Memory B cell (primary cell): ENCODE data around the gene C12orf43.

ENCODE experiments used
- ATAC-seq: fragments of 150-1000 bp; cut with Tn5 transposase; 2 replicates; pipeline ENCODE4 v1.10.0; 2021; ENCODE audit warnings: low read depth, mild to moderate bottlenecking, moderate library complexity
- DNase-seq, 2 donors: peaks; one replicate each; pipeline ENCODE4 v3.0.0; 2022; ENCODE audit warnings: low spot score in 2 of 2
- H3K27ac Mint-ChIP-seq: one replicate; pipeline ENCODE4 v1.8.0; 2022; ENCODE audit warnings: mild to moderate bottlenecking, moderate library complexity, mixed read lengths
- H3K27me3 Mint-ChIP-seq: one replicate; pipeline ENCODE4 v1.8.0; 2022; ENCODE audit warnings: mixed read lengths
- H3K36me3 Mint-ChIP-seq: one replicate; pipeline ENCODE4 v1.8.0; 2022; ENCODE audit warnings: mild to moderate bottlenecking, mixed read lengths
- H3K4me1 Mint-ChIP-seq: one replicate; pipeline ENCODE4 v1.8.0; 2022; ENCODE audit warnings: mixed read lengths
- H3K4me3 Mint-ChIP-seq: one replicate; pipeline ENCODE4 v1.8.0; 2022; ENCODE audit warnings: mild to moderate bottlenecking, moderate library complexity, mixed read lengths
- H3K9me3 Mint-ChIP-seq: one replicate; pipeline ENCODE4 v1.8.0; 2022; ENCODE audit warnings: mixed read lengths

C12orf43 gene

DNA sequence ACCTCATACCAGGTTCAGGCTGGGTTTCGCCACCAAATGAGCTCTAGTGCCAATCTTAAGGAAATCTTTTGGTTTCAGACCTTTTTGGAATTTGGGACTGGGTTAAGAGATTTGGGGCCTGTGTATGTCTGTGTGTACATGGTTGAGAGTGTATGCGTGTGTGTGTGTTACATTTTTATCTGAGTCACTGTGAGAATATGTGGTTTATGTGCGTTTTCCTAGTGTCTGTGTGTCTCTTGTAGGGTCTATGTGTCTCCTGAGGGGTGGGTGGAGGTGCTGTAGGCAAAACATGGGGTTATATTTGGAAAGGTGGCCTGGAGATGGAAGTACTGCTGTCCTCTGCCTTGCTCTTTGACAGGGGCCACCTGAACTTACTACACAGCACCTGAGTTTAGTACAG lies 17.9 kb downstream of the C12orf43 start:
- no peak overlapping the region for H3K27ac Mint-ChIP-seq
- H3K36me3 Mint-ChIP-seq, result peaks cover 6% of the 10 kb centered on the region
- DNase-seq (no peak), ATAC-seq (no peak)
- no peak overlapping the region for H3K4me3 Mint-ChIP-seq
- H3K27me3 Mint-ChIP-seq, result peaks cover 18% of the 10 kb centered on the region
- no peaks in the 10 kb centered on the region for H3K4me1 Mint-ChIP-seq
- peaks cover 13% of the 10 kb centered on the region for H3K9me3 Mint-ChIP-seq

DNA sequence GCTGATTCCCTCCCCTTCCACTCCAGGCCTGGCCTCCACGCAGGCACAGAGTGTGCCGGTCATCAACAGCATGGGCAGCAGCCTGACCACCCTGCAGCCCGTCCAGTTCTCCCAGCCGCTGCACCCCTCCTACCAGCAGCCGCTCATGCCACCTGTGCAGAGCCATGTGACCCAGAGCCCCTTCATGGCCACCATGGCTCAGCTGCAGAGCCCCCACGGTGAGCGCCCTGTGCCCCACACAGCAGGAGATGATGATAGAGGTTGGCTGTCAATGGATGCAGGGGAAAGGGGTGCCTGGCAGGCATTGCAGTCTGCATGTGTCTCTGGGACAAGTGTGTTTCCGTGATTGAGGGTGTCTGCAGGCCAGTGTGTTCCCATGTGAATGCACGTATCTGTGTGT lies 18.8 kb downstream of the C12orf43 start:
- Mint-ChIP-seq H3K4me1 (no peaks in the 10 kb centered on the region), H3K36me3 (peaks cover 6% of the 10 kb centered on the region), H3K9me3 (peaks cover 13% of the 10 kb centered on the region), H3K27ac (no peak overlapping the region), H3K4me3 (no peak overlapping the region), H3K27me3 (peaks cover 18% of the 10 kb centered on the region)
- ATAC-seq (no peak), DNase-seq (no peak)

GRCh38 chr12:120996133-120996746 lies 20.0 kb downstream of the C12orf43 start:
- peaks cover 6% of the 10 kb centered on the region for H3K36me3 Mint-ChIP-seq
- peaks cover 13% of the 10 kb centered on the region for H3K9me3 Mint-ChIP-seq
- no peak overlapping the region for H3K27ac Mint-ChIP-seq
- H3K4me3 Mint-ChIP-seq, result no peak overlapping the region
- ATAC-seq, result no peak
- peaks cover 18% of the 10 kb centered on the region for H3K27me3 Mint-ChIP-seq
- no peak for DNase-seq
- H3K4me1 Mint-ChIP-seq, result no peaks in the 10 kb centered on the region

GRCh38 chr12:120994589-120995337 lies 21.5 kb downstream of the C12orf43 start:
- Mint-ChIP-seq H3K4me1 (no peaks in the 10 kb centered on the region), H3K27ac (no peak overlapping the region), H3K9me3 (peaks cover 13% of the 10 kb centered on the region), H3K4me3 (no peak overlapping the region), H3K36me3 (peaks cover 6% of the 10 kb centered on the region), H3K27me3 (peaks cover 18% of the 10 kb centered on the region)
- DNase-seq (no peak), ATAC-seq (no peak)

GRCh38 chr12:120994059-120994458 lies 22.2 kb downstream of the C12orf43 start:
- Mint-ChIP-seq H3K36me3 (peaks cover 6% of the 10 kb centered on the region), H3K4me3 (no peak overlapping the region), H3K27ac (no peak overlapping the region), H3K9me3 (peaks cover 13% of the 10 kb centered on the region), H3K4me1 (no peaks in the 10 kb centered on the region), H3K27me3 (peaks cover 18% of the 10 kb centered on the region)
- DNase-seq (no peak), ATAC-seq (no peak)

GRCh38 chr12:120993496-120993895 lies 22.8 kb downstream of the C12orf43 start:
- H3K27ac Mint-ChIP-seq, result no peak overlapping the region
- peaks cover 6% of the 10 kb centered on the region for H3K36me3 Mint-ChIP-seq
- no peak for DNase-seq
- ATAC-seq, result no peak
- H3K9me3 Mint-ChIP-seq, result peaks cover 13% of the 10 kb centered on the region
- no peaks in the 10 kb centered on the region for H3K4me1 Mint-ChIP-seq
- H3K27me3 Mint-ChIP-seq, result peaks cover 20% of the 10 kb centered on the region
- no peak overlapping the region for H3K4me3 Mint-ChIP-seq

- Mint-ChIP-seq H3K4me3 (no peak overlapping the region), H3K27ac (no peak overlapping the region), H3K4me1 (no peaks in the 10 kb centered on the region), H3K36me3 (peaks cover 8% of the 10 kb centered on the region), H3K27me3 (peaks cover 24% of the 10 kb centered on the region), H3K9me3 (peaks cover 16% of the 10 kb centered on the region)
- ATAC-seq (no peak), DNase-seq (no peak)
Observed at GRCh38 chr12:120992989-120993388, 23.3 kb downstream of the C12orf43 start.

DNA sequence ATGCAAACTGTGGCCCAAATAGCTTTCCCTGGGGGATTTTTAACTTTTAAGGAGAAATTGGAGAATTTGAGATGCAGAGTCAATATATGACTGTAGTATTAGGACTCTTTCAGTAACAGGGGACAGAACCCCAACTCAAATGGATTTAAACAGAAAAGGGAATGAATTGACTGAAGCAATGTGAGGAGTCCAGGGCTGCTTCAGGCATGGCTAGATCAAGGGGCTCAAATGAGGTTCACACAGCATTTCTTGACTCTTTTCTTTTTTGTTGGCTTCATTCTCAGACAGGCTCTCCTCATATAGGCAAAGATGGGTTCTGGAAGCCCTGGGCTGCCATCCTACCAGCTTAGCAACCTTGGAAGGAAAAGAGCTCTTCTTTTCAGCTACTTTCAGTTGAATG lies 24.3 kb downstream of the C12orf43 start:
- H3K27ac Mint-ChIP-seq, result no peak overlapping the region
- H3K9me3 Mint-ChIP-seq, result peaks cover 16% of the 10 kb centered on the region
- H3K27me3 Mint-ChIP-seq, result peaks cover 25% of the 10 kb centered on the region
- ATAC-seq, result no peak
- peaks cover 8% of the 10 kb centered on the region for H3K36me3 Mint-ChIP-seq
- DNase-seq, result no peak
- no peaks in the 10 kb centered on the region for H3K4me1 Mint-ChIP-seq
- H3K4me3 Mint-ChIP-seq, result no peak overlapping the region

GRCh38 chr12:120990487-120991055 lies 25.7 kb downstream of the C12orf43 start:
- Mint-ChIP-seq H3K9me3 (peaks cover 14% of the 10 kb centered on the region), H3K4me1 (no peaks in the 10 kb centered on the region), H3K27me3 (peaks cover 23% of the 10 kb centered on the region), H3K4me3 (no peak overlapping the region), H3K36me3 (peaks cover 6% of the 10 kb centered on the region), H3K27ac (no peak overlapping the region)
- DNase-seq, result no peak
- no peak for ATAC-seq

GRCh38 chr12:120989687-120990086 lies 26.6 kb downstream of the C12orf43 start:
- peaks cover 2% of the 10 kb centered on the region for H3K36me3 Mint-ChIP-seq
- H3K27ac Mint-ChIP-seq, result no peak overlapping the region
- H3K4me3 Mint-ChIP-seq, result no peak overlapping the region
- H3K27me3 Mint-ChIP-seq, result peaks cover 14% of the 10 kb centered on the region
- H3K4me1 Mint-ChIP-seq, result no peaks in the 10 kb centered on the region
- DNase-seq (no peak), ATAC-seq (no peak)
- H3K9me3 Mint-ChIP-seq, result peaks cover 5% of the 10 kb centered on the region

DNA sequence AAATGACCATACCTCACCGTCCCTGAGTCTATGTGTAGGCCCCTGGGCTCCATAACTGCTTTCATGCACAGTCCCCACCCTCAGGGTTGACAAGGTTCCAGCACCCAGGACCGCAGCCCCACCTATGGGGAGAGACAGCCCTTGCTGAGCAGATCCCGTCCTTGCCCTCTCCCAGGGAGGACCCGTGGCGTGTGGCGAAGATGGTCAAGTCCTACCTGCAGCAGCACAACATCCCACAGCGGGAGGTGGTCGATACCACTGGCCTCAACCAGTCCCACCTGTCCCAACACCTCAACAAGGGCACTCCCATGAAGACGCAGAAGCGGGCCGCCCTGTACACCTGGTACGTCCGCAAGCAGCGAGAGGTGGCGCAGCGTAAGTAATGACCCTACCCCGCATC lies 27.6 kb downstream of the C12orf43 start:
- no peak for DNase-seq
- H3K27ac Mint-ChIP-seq, result no peak overlapping the region
- ATAC-seq, result no peak
- H3K9me3 Mint-ChIP-seq, result peaks cover 3% of the 10 kb centered on the region
- peaks cover 3% of the 10 kb centered on the region for H3K4me1 Mint-ChIP-seq
- peaks cover 2% of the 10 kb centered on the region for H3K36me3 Mint-ChIP-seq
- peaks cover 15% of the 10 kb centered on the region for H3K27me3 Mint-ChIP-seq
- no peak overlapping the region for H3K4me3 Mint-ChIP-seq

- DNase-seq (no peak), ATAC-seq (no peak)
- H3K36me3 Mint-ChIP-seq, result peaks cover 2% of the 10 kb centered on the region
- H3K9me3 Mint-ChIP-seq, result peaks cover 3% of the 10 kb centered on the region
- peaks cover 3% of the 10 kb centered on the region for H3K4me1 Mint-ChIP-seq
- H3K4me3 Mint-ChIP-seq, result no peak overlapping the region
- no peak overlapping the region for H3K27ac Mint-ChIP-seq
- H3K27me3 Mint-ChIP-seq, result peaks cover 15% of the 10 kb centered on the region
Observed at GRCh38 chr12:120988234-120988633, 28.1 kb downstream of the C12orf43 start.

DNA sequence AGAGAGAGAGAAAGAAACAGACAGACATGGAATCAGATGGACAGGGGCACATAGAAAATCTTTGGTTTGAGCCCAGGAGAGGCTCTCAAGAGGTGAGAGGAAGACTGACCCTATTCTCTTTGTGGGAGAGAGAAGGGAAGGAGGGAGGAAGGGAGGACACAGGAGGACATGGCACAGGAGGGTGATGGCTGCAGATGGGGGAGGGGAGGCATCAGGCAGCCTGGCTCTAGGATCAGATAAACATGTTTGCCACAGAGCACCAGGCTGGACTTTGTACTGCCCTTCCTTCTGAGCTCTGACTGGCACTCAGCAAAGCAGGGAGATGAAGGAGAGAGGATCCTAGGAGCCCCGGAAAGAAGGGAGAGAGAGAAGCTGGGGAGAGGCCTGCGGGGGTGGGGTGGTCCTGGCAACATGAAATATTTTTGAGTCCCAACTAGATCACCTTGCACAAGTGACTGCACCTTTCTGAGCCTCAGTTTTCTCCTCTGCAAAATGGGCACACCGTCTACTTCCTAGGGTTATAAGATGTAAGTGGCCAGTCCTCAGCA lies 31.9 kb downstream of the C12orf43 start:
- H3K4me3 Mint-ChIP-seq, result no peak overlapping the region
- no peak overlapping the region for H3K27ac Mint-ChIP-seq
- peaks cover 3% of the 10 kb centered on the region for H3K9me3 Mint-ChIP-seq
- no peak for DNase-seq
- peaks cover 20% of the 10 kb centered on the region for H3K27me3 Mint-ChIP-seq
- H3K36me3 Mint-ChIP-seq, result peaks cover 2% of the 10 kb centered on the region
- no peak for ATAC-seq
- peaks cover 3% of the 10 kb centered on the region for H3K4me1 Mint-ChIP-seq

GRCh38 chr12:120983759-120984158 lies 32.5 kb downstream of the C12orf43 start:
- H3K4me3 Mint-ChIP-seq, result no peak overlapping the region
- peaks cover 2% of the 10 kb centered on the region for H3K36me3 Mint-ChIP-seq
- peaks cover 17% of the 10 kb centered on the region for H3K27me3 Mint-ChIP-seq
- H3K27ac Mint-ChIP-seq, result no peak overlapping the region
- DNase-seq (no peak), ATAC-seq (no peak)
- peaks cover 3% of the 10 kb centered on the region for H3K9me3 Mint-ChIP-seq
- peaks cover 3% of the 10 kb centered on the region for H3K4me1 Mint-ChIP-seq
